HepG2 (cell line): ENCODE results near the gene SP140L. TPM values are rescaled to one million over a fixed set of nuclear protein-coding genes. Genes with fewer than 3 reads are reported as not detected.
A peak's percentile ranks its signal among the peaks of the same experiment; 100 is the strongest.

Experiments
- GFI1 ChIP-seq: sonication (generic); formaldehyde crosslinking; IDR thresholded peaks from 2 replicates; pipeline ENCODE4 v1.5.0; 2020; ENCODE audit warnings: missing genetic modification reagents, mild to moderate bottlenecking, borderline replicate concordance
- HMG20B ChIP-seq: conservative IDR thresholded peaks from 2 replicates; pipeline ENCODE4 v1.6.1; 2016; ENCODE audit warnings: missing genetic modification reagents, missing compliant biosample characterization
- HOXA3 ChIP-seq: sonication (generic); formaldehyde crosslinking; IDR thresholded peaks from 2 replicates; pipeline ENCODE4 v1.5.0; 2020; ENCODE audit warnings: missing genetic modification reagents
- KDM1A ChIP-seq: IDR thresholded peaks from 2 replicates; pipeline ENCODE4 v1.6.1; 2016; ENCODE audit warnings: missing compliant biosample characterization
- NCOA2 ChIP-seq: sonication (generic); formaldehyde crosslinking; IDR thresholded peaks from 2 replicates; pipeline ENCODE4 v1.8.0; 2022; ENCODE audit warnings: inconsistent platforms
- NFIB ChIP-seq: sonication (generic); formaldehyde crosslinking; IDR thresholded peaks from 2 replicates; pipeline ENCODE4 v1.9.0; 2021; ENCODE audit warnings: missing genetic modification reagents, mild to moderate bottlenecking, borderline replicate concordance
- SOX13 ChIP-seq, 3 experiments: fragments of 450-650 bp in 1 of 3; sonication (generic) in 1 of 3; formaldehyde crosslinking in 1 of 3; IDR thresholded peaks in 2 of 3; conservative IDR thresholded peaks in 1 of 3; 2 replicates each; pipeline versions ENCODE4 v1.5.0 to v1.6.1; 2016 to 2020; ENCODE audit warnings: antibody characterized with exemption in 1 of 3, mild to moderate bottlenecking in 1 of 3, missing compliant biosample characterization in 1 of 3, missing genetic modification reagents in 1 of 3, moderate library complexity in 1 of 3
- STAT5B ChIP-seq: sonication (generic); formaldehyde crosslinking; IDR thresholded peaks from 2 replicates; pipeline ENCODE4 v1.4.0; 2020; ENCODE audit warnings: missing genetic modification reagents
- ZFP36L2 ChIP-seq: sonication (generic); formaldehyde crosslinking; IDR thresholded peaks from 2 replicates; pipeline ENCODE4 v1.4.0; 2020; ENCODE audit warnings: missing genetic modification reagents
- ZFX ChIP-seq: sonication (generic); formaldehyde crosslinking; IDR thresholded peaks from 2 replicates; pipeline ENCODE4 v1.4.0; 2020; ENCODE audit warnings: mild to moderate bottlenecking, low read depth, missing genetic modification reagents, moderate library complexity
- ZNF225 ChIP-seq: sonication (generic); formaldehyde crosslinking; IDR thresholded peaks from 2 replicates; pipeline ENCODE4 v1.4.0; 2020; ENCODE audit warnings: mild to moderate bottlenecking, missing genetic modification reagents
- ZNF34 ChIP-seq: sonication (generic); formaldehyde crosslinking; IDR thresholded peaks from 2 replicates; pipeline ENCODE4 v1.4.0; 2020; ENCODE audit warnings: mild to moderate bottlenecking, missing genetic modification reagents, borderline replicate concordance
- ZNF451 ChIP-seq: sonication (generic); formaldehyde crosslinking; IDR thresholded peaks from 2 replicates; pipeline ENCODE4 v1.5.0; 2020; ENCODE audit warnings: mild to moderate bottlenecking, missing genetic modification reagents
- ZNF761 ChIP-seq: sonication (generic); formaldehyde crosslinking; conservative IDR thresholded peaks from 2 replicates; pipeline ENCODE4 v1.4.0; 2020; ENCODE audit warnings: mild to moderate bottlenecking, missing genetic modification reagents
- polyA plus RNA-seq, 8 experiments: library from polyadenylated mRNA; depleted of rRNA in 3 of 8; stranded (reverse) in 7 of 8; unstranded in 1 of 8; fragments of >200 nt; fragmentation: Illumina TruSeq in 4 of 8; extraction: Trizol in 4 of 8; gene quantifications; 2 replicates each; pipeline versions ENCODE4 v1.2.1 to v1.2.3, GENCODE V29; 2011 to 2016; ENCODE audit warnings: low read depth in 4 of 8, missing spikeins in 1 of 8, mixed read lengths in 1 of 8; ENCODE audit not compliant: insufficient read depth in 1 of 8
- total RNA-seq, 5 experiments: library from RNA; depleted of rRNA; stranded (reverse); fragments of >200 nt; fragmentation: Illumina TruSeq; extraction: Trizol; gene quantifications; 2 replicates each; pipeline ENCODE4 v1.2.3, GENCODE V29; 2016; ENCODE audit warnings: low read depth in 1 of 5
- TF ChIP-seq, protein P1 (sequence below), 2 experiments: sonication (generic) in 1 of 2; formaldehyde crosslinking in 1 of 2; IDR thresholded peaks; 2 replicates each; pipeline versions ENCODE4 v1.6.1 to v1.9.0; 2014 to 2022; ENCODE audit warnings: antibody characterized with exemption in 1 of 2, borderline replicate concordance in 1 of 2, inconsistent platforms in 1 of 2, low read depth in 1 of 2, missing genetic modification reagents in 1 of 2
- TF ChIP-seq, protein P2 (sequence below): sonication (generic); formaldehyde crosslinking; IDR thresholded peaks from 2 replicates; pipeline ENCODE4 v1.5.1; 2020; ENCODE audit warnings: mild to moderate bottlenecking, missing genetic modification reagents, borderline replicate concordance

SP140L gene
- total and polyA plus RNA-seq, 2 of the 13 experiments (the other 11 are each of a cell fraction or from before 2014, with no cell fraction given) = 10.9 to 17.5 TPM

DNA sequence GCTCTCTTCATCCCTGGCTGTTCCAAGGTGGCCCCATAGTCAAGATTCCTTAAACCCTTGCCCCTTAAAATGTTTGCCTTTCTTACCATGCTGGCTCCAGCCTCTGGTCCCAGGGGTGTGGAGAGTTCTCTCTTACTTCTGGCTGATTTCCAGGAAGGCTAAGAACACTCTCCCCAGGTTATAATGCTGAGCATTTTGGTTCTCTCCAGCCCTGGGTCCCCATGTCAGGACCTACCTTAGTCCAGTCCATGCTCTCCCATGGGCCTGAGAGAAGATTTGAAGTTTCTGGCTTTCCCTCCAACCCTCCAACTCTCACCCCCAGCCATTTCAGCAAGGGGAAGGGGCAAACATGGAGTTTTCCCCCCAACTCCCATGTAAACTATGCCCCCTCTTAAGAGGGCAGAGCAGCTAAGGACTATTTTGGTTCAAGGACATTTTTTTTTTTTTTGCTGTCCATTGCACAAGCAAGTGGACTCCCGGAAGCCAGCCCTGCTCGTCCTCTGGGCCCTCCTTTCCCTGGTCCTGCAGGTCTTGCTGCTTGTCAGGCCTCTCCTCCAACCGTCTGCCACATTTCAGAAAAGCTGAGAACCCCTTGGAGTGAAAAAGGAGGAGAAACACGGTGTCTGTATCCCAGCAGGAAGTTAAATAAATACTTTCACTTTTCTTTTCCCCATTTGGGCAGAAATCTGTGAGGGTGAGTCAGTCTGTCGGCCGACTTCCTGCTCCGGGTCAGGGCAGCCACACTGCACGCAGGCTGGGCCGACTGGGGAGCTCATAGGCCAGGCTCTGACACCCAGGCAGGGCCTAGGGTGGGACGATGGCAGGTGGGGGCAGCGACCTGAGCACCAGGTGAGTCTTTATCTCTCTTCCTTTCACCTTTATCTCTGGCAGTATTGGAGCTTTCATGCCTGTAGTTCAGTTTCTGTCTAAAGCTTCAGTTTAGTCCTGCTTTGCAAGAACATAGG is at the start of gene SP140L (continued):
- TF ChIP-seq, protein P1, sequence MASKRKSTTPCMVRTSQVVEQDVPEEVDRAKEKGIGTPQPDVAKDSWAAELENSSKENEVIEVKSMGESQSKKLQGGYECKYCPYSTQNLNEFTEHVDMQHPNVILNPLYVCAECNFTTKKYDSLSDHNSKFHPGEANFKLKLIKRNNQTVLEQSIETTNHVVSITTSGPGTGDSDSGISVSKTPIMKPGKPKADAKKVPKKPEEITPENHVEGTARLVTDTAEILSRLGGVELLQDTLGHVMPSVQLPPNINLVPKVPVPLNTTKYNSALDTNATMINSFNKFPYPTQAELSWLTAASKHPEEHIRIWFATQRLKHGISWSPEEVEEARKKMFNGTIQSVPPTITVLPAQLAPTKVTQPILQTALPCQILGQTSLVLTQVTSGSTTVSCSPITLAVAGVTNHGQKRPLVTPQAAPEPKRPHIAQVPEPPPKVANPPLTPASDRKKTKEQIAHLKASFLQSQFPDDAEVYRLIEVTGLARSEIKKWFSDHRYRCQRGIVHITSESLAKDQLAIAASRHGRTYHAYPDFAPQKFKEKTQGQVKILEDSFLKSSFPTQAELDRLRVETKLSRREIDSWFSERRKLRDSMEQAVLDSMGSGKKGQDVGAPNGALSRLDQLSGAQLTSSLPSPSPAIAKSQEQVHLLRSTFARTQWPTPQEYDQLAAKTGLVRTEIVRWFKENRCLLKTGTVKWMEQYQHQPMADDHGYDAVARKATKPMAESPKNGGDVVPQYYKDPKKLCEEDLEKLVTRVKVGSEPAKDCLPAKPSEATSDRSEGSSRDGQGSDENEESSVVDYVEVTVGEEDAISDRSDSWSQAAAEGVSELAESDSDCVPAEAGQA (IDR thresholded peaks at IDR 0.05; ENCODE audit: low read depth) = no peak
- TF ChIP-seq, protein P1 (CRISPR knock-in tag; IDR thresholded peaks at IDR 0.05; ENCODE audit: borderline replicate concordance) = no peak
- TF ChIP-seq GFI1 (CRISPR knock-in tag) = peak; percentile 67; the same call in 1 of the 2 replicates
- peak; percentile 71 for TF ChIP-seq HOXA3 (CRISPR knock-in tag)
- 0 out of 2 replicates have a peak, but pooled peaks have one; percentile 6 for TF ChIP-seq ZFP36L2 (CRISPR knock-in tag)
- TF ChIP-seq ZNF761 (CRISPR knock-in tag) = no peak
- no peak for TF ChIP-seq NFIB (CRISPR knock-in tag)
- no peak for TF ChIP-seq ZNF34 (CRISPR knock-in tag)
- no peak for TF ChIP-seq SOX13 (IDR thresholded peaks at IDR 0.05)
- peak in 1 of 2 experiments; percentile 17; a peak in 1 of 4 replicates for TF ChIP-seq SOX13 (CRISPR knock-in tag; conservative IDR thresholded peaks at IDR 0.05 in 1 of 2, IDR thresholded peaks at IDR 0.05 in 1 of 2)
- TF ChIP-seq KDM1A (CRISPR knock-in tag) = no peak
- TF ChIP-seq NCOA2 (CRISPR knock-in tag) = peak; percentile 35
- TF ChIP-seq ZNF225 = no peak
- TF ChIP-seq HMG20B (CRISPR knock-in tag) = no peak
- 0 out of 2 replicates have a peak, but pooled peaks have one; percentile 60 for TF ChIP-seq STAT5B (CRISPR knock-in tag)
- TF ChIP-seq, protein P2, sequence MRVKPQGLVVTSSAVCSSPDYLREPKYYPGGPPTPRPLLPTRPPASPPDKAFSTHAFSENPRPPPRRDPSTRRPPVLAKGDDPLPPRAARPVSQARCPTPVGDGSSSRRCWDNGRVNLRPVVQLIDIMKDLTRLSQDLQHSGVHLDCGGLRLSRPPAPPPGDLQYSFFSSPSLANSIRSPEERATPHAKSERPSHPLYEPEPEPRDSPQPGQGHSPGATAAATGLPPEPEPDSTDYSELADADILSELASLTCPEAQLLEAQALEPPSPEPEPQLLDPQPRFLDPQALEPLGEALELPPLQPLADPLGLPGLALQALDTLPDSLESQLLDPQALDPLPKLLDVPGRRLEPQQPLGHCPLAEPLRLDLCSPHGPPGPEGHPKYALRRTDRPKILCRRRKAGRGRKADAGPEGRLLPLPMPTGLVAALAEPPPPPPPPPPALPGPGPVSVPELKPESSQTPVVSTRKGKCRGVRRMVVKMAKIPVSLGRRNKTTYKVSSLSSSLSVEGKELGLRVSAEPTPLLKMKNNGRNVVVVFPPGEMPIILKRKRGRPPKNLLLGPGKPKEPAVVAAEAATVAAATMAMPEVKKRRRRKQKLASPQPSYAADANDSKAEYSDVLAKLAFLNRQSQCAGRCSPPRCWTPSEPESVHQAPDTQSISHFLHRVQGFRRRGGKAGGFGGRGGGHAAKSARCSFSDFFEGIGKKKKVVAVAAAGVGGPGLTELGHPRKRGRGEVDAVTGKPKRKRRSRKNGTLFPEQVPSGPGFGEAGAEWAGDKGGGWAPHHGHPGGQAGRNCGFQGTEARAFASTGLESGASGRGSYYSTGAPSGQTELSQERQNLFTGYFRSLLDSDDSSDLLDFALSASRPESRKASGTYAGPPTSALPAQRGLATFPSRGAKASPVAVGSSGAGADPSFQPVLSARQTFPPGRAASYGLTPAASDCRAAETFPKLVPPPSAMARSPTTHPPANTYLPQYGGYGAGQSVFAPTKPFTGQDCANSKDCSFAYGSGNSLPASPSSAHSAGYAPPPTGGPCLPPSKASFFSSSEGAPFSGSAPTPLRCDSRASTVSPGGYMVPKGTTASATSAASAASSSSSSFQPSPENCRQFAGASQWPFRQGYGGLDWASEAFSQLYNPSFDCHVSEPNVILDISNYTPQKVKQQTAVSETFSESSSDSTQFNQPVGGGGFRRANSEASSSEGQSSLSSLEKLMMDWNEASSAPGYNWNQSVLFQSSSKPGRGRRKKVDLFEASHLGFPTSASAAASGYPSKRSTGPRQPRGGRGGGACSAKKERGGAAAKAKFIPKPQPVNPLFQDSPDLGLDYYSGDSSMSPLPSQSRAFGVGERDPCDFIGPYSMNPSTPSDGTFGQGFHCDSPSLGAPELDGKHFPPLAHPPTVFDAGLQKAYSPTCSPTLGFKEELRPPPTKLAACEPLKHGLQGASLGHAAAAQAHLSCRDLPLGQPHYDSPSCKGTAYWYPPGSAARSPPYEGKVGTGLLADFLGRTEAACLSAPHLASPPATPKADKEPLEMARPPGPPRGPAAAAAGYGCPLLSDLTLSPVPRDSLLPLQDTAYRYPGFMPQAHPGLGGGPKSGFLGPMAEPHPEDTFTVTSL (CRISPR knock-in tag) = no peak
- TF ChIP-seq ZFX (CRISPR knock-in tag) = peak; percentile 99
- TF ChIP-seq ZNF451 (CRISPR knock-in tag) = no peak
